Measurements from ENCODE around the gene IRX4. TPM values are rescaled to one million over a fixed set of nuclear protein-coding genes. Genes with fewer than 3 reads are reported as not detected.

IRX4 gene
- total and polyA plus RNA-seq, 2 experiments from 2014 or later = not detected

GRCh38 chr5:1855075-1855474, 27.6 kb downstream of the IRX4 start:
- Histone ChIP-seq H3K9ac (no peak overlapping the region), H3F3A (ENCODE audit: insufficient read depth) (no peaks in the 10 kb centered on the region), H3K36me3 (ENCODE audit: low read depth) (no peaks in the 10 kb centered on the region), H3K9me2 (ENCODE audit: insufficient read depth) (no peaks in the 10 kb centered on the region), H3K4me1 (ENCODE audit: insufficient read depth) (no peaks in the 10 kb centered on the region), H3K4me3 (no peak overlapping the region), H3K27ac (no peak overlapping the region), H4K20me1 (ENCODE audit: insufficient read depth) (no peaks in the 10 kb centered on the region), H3K4me2 (ENCODE audit: unreplicated experiment) (no peak overlapping the region), H2AFZ (no peak overlapping the region), H3K27me3 (replicated peaks; ENCODE audit: insufficient read depth) (peaks cover 47% of the 10 kb centered on the region), H3K9me3 (ENCODE audit: low read depth) (no peaks in the 10 kb centered on the region), H3K79me2 (ENCODE audit: insufficient read depth) (no peaks in the 10 kb centered on the region)
- no peak for TF ChIP-seq EZH2 (IDR thresholded peaks at IDR 0.05; ENCODE audit: insufficient read depth, poor library complexity, severe bottlenecking)
- no peak for TF ChIP-seq EZH2phosphoT487 (IDR thresholded peaks at IDR 0.05; ENCODE audit: insufficient read depth, low read depth)
- in situ Hi-C loops (cut with MboI) = no loop called here
- WGBS, 2 experiments (ENCODE audit: low coverage in 1 of 2, low lambda C conversion rate in 2 of 2, missing lambda C conversion rate in 2 of 2) = 7 to 18% methylated on average over 3 of the region's 3 CpGs
- no peak for DNase-seq

GRCh38 chr5:1853531-1853930, 29.2 kb downstream of the IRX4 start:
- Histone ChIP-seq H4K20me1 (ENCODE audit: insufficient read depth) (no peaks in the 10 kb centered on the region), H3F3A (ENCODE audit: insufficient read depth) (no peaks in the 10 kb centered on the region), H3K9me2 (ENCODE audit: insufficient read depth) (no peaks in the 10 kb centered on the region), H3K27me3 (replicated peaks; ENCODE audit: insufficient read depth) (peaks cover 50% of the 10 kb centered on the region), H3K9ac (no peak overlapping the region), H3K79me2 (ENCODE audit: insufficient read depth) (no peaks in the 10 kb centered on the region), H3K4me1 (ENCODE audit: insufficient read depth) (no peaks in the 10 kb centered on the region), H3K4me3 (no peak overlapping the region), H3K9me3 (ENCODE audit: low read depth) (no peaks in the 10 kb centered on the region), H3K27ac (no peak overlapping the region), H2AFZ (no peak overlapping the region), H3K4me2 (ENCODE audit: unreplicated experiment) (no peak overlapping the region), H3K36me3 (ENCODE audit: low read depth) (no peaks in the 10 kb centered on the region)
- in situ Hi-C loops (cut with MboI) = no loop called here
- TF ChIP-seq EZH2 (IDR thresholded peaks at IDR 0.05; ENCODE audit: insufficient read depth, poor library complexity, severe bottlenecking) (no peak), EZH2phosphoT487 (IDR thresholded peaks at IDR 0.05; ENCODE audit: insufficient read depth, low read depth) (no peak)
- no peak for DNase-seq
- WGBS, 2 experiments (ENCODE audit: low coverage in 1 of 2, low lambda C conversion rate in 2 of 2, missing lambda C conversion rate in 2 of 2) = 49 to 52% methylated on average over 8 of the region's 8 CpGs

GRCh38 chr5:1852324-1852947, 30.3 kb downstream of the IRX4 start:
- Histone ChIP-seq H3K4me3 (no peak overlapping the region), H3K4me1 (ENCODE audit: insufficient read depth) (no peaks in the 10 kb centered on the region), H3K9ac (no peak overlapping the region), H3K36me3 (ENCODE audit: low read depth) (no peaks in the 10 kb centered on the region), H2AFZ (no peak overlapping the region), H3K9me3 (ENCODE audit: low read depth) (no peaks in the 10 kb centered on the region), H3F3A (ENCODE audit: insufficient read depth) (no peaks in the 10 kb centered on the region), H3K79me2 (ENCODE audit: insufficient read depth) (no peaks in the 10 kb centered on the region), H3K4me2 (ENCODE audit: unreplicated experiment) (no peak overlapping the region), H3K9me2 (ENCODE audit: insufficient read depth) (no peaks in the 10 kb centered on the region), H3K27me3 (replicated peaks; ENCODE audit: insufficient read depth) (peaks cover 50% of the 10 kb centered on the region), H3K27ac (no peak overlapping the region), H4K20me1 (ENCODE audit: insufficient read depth) (no peaks in the 10 kb centered on the region)
- no peak for DNase-seq
- TF ChIP-seq EZH2phosphoT487 (IDR thresholded peaks at IDR 0.05; ENCODE audit: insufficient read depth, low read depth) = no peak
- TF ChIP-seq EZH2 (IDR thresholded peaks at IDR 0.05; ENCODE audit: insufficient read depth, poor library complexity, severe bottlenecking) = no peak
- in situ Hi-C loops (cut with MboI) = no loop called here
- 26 to 27% methylated on average over 15 to 19 of the region's 23 CpGs for WGBS, 2 experiments (ENCODE audit: low coverage in 1 of 2, low lambda C conversion rate in 2 of 2, missing lambda C conversion rate in 2 of 2)

GRCh38 chr5:1851290-1851934, 31.3 kb downstream of the IRX4 start:
- TF ChIP-seq EZH2phosphoT487 (IDR thresholded peaks at IDR 0.05; ENCODE audit: insufficient read depth, low read depth) (no peak), EZH2 (IDR thresholded peaks at IDR 0.05; ENCODE audit: insufficient read depth, poor library complexity, severe bottlenecking) (peak; percentile 20)
- H4K20me1 ChIP-seq (ENCODE audit: insufficient read depth) = no peaks in the 10 kb centered on the region
- in situ Hi-C loops (cut with MboI) = no loop called here
- H3K4me1 ChIP-seq (ENCODE audit: insufficient read depth) = no peaks in the 10 kb centered on the region
- no peak overlapping the region for H3K9ac ChIP-seq
- H3K9me3 ChIP-seq (ENCODE audit: low read depth) = no peaks in the 10 kb centered on the region
- no peaks in the 10 kb centered on the region for H3K9me2 ChIP-seq (ENCODE audit: insufficient read depth)
- no peak overlapping the region for H2AFZ ChIP-seq
- H3K4me2 ChIP-seq (ENCODE audit: unreplicated experiment) = no peak overlapping the region
- DNase-seq = no peak
- H3K36me3 ChIP-seq (ENCODE audit: low read depth) = no peaks in the 10 kb centered on the region
- WGBS, 2 experiments (ENCODE audit: low coverage in 1 of 2, low lambda C conversion rate in 2 of 2, missing lambda C conversion rate in 2 of 2) = 1 to 3% methylated on average over 27 to 33 of the region's 34 CpGs
- H3K79me2 ChIP-seq (ENCODE audit: insufficient read depth) = no peaks in the 10 kb centered on the region
- H3F3A ChIP-seq (ENCODE audit: insufficient read depth) = no peaks in the 10 kb centered on the region
- peaks cover 50% of the 10 kb centered on the region for H3K27me3 ChIP-seq (replicated peaks; ENCODE audit: insufficient read depth)
- H3K27ac ChIP-seq = no peak overlapping the region
- H3K4me3 ChIP-seq = no peak overlapping the region

All from GM23248 (cell line).